Liver (tissue), 9 donors: ENCODE results near the gene TGM3. TPM values are rescaled to one million over a fixed set of nuclear protein-coding genes. Genes with fewer than 3 reads are reported as not detected.

Experiments
- DNase-seq: peaks from one replicate; pipeline ENCODE4 v3.0.0-alpha.2; 2017; ENCODE audit warnings: low spot score
- H3K27ac ChIP-seq, 2 donors: one replicate each; pipeline ENCODE4 v1.7.0; 2013; ENCODE audit warnings: inconsistent platforms in 2 of 2, low read length in 2 of 2, control low read depth in 1 of 2, low read depth in 1 of 2, mild to moderate bottlenecking in 1 of 2
- H3K27me3 ChIP-seq, 4 donors: one replicate each; pipeline versions ENCODE4 v1.6.1 to v1.7.0; 2013; ENCODE audit warnings: low read length in 3 of 4, inconsistent platforms in 1 of 4, mild to moderate bottlenecking in 1 of 4, moderate library complexity in 1 of 4; ENCODE audit not compliant: control insufficient read depth in 4 of 4, insufficient read depth in 4 of 4
- H3K36me3 ChIP-seq, 4 donors: one replicate each; pipeline versions ENCODE4 v1.6.1 to v1.7.0; 2013; ENCODE audit warnings: low read length in 3 of 4, mild to moderate bottlenecking in 3 of 4, low read depth in 1 of 4, moderate library complexity in 1 of 4; ENCODE audit not compliant: control insufficient read depth in 4 of 4, insufficient read depth in 3 of 4
- H3K4me1 ChIP-seq, 4 donors: one replicate each; pipeline versions ENCODE4 v1.6.1 to v1.7.0; 2013; ENCODE audit warnings: low read length in 3 of 4, mild to moderate bottlenecking in 3 of 4, moderate library complexity in 1 of 4; ENCODE audit not compliant: control insufficient read depth in 4 of 4, insufficient read depth in 4 of 4
- H3K4me3 ChIP-seq, 3 donors: one replicate each; pipeline versions ENCODE4 v1.6.1 to v1.7.0; 2013; ENCODE audit warnings: low read length in 3 of 3, control low read depth in 1 of 3, low read depth in 1 of 3, mild to moderate bottlenecking in 1 of 3
- H3K9ac ChIP-seq, 2 donors: one replicate each; pipeline ENCODE4 v1.7.0; 2013; ENCODE audit warnings: low read length in 2 of 2, mild to moderate bottlenecking in 2 of 2, moderate library complexity in 2 of 2, control low read depth in 1 of 2, low read depth in 1 of 2
- H3K9me3 ChIP-seq, 4 donors: one replicate each; pipeline versions ENCODE4 v1.6.1 to v1.7.0; 2013; ENCODE audit warnings: low read length in 3 of 4; ENCODE audit not compliant: control insufficient read depth in 4 of 4
- ATF3 ChIP-seq: IDR thresholded peaks from 2 replicates; pipeline ENCODE4 v1.6.1; 2016; ENCODE audit warnings: antibody characterized with exemption
- CTCF ChIP-seq: fragments of 150-350 bp; IDR thresholded peaks from 2 replicates; pipeline ENCODE4 v1.5.1; 2017; ENCODE audit warnings: improper control_type of control experiment, low read depth, low read length; ENCODE audit not compliant: missing input control
- EGR1 ChIP-seq, 2 donors: IDR thresholded peaks; 2 replicates each; pipeline ENCODE4 v1.6.1; 2016 to 2018; ENCODE audit warnings: antibody characterized with exemption in 2 of 2, low read depth in 2 of 2
- FOXA1 ChIP-seq: IDR thresholded peaks from 2 replicates; pipeline ENCODE4 v1.6.1; 2016; ENCODE audit warnings: antibody characterized with exemption
- FOXA2 ChIP-seq: IDR thresholded peaks from 2 replicates; pipeline ENCODE4 v1.6.1; 2016; ENCODE audit warnings: antibody characterized with exemption
- GABPA ChIP-seq, 2 donors: IDR thresholded peaks in 1 of 2; conservative IDR thresholded peaks in 1 of 2; 2 replicates each; pipeline ENCODE4 v1.6.1; 2016; ENCODE audit warnings: antibody characterized with exemption in 2 of 2, mild to moderate bottlenecking in 1 of 2, moderate library complexity in 1 of 2
- HNF4A ChIP-seq, 2 donors: conservative IDR thresholded peaks; 2 replicates each; pipeline ENCODE4 v1.6.1; 2016; ENCODE audit warnings: antibody characterized with exemption in 2 of 2, mild to moderate bottlenecking in 2 of 2
- HNF4G ChIP-seq: IDR thresholded peaks from 2 replicates; pipeline ENCODE4 v1.6.1; 2016; ENCODE audit warnings: antibody characterized with exemption
- JUND ChIP-seq, 2 donors: IDR thresholded peaks; 2 replicates each; pipeline ENCODE4 v1.6.1; 2016; ENCODE audit warnings: antibody characterized with exemption in 2 of 2
- NR2F2 ChIP-seq: IDR thresholded peaks from 2 replicates; pipeline ENCODE4 v1.6.1; 2016; ENCODE audit warnings: antibody characterized with exemption
- RAD21 ChIP-seq, 2 donors: IDR thresholded peaks; 2 replicates each; pipeline ENCODE4 v1.6.1; 2016; ENCODE audit warnings: antibody characterized with exemption in 2 of 2, mild to moderate bottlenecking in 2 of 2
- REST ChIP-seq: IDR thresholded peaks from 2 replicates; pipeline ENCODE4 v1.6.1; 2016; ENCODE audit warnings: antibody characterized with exemption, mild to moderate bottlenecking
- RXRA ChIP-seq, 2 donors: IDR thresholded peaks; 2 replicates each; pipeline ENCODE4 v1.6.1; 2017 to 2018; ENCODE audit warnings: antibody characterized with exemption in 2 of 2, mild to moderate bottlenecking in 1 of 2
- SP1 ChIP-seq: IDR thresholded peaks from 2 replicates; pipeline ENCODE4 v1.6.1; 2018; ENCODE audit warnings: antibody characterized with exemption, mild to moderate bottlenecking
- TAF1 ChIP-seq: conservative IDR thresholded peaks from 2 replicates; pipeline ENCODE4 v1.6.1; 2016; ENCODE audit warnings: antibody characterized with exemption, mild to moderate bottlenecking
- YY1 ChIP-seq: IDR thresholded peaks from 2 replicates; pipeline ENCODE4 v1.6.1; 2016; ENCODE audit warnings: antibody characterized with exemption, mild to moderate bottlenecking
- ZBTB33 ChIP-seq: IDR thresholded peaks from 2 replicates; pipeline ENCODE4 v1.6.1; 2016; ENCODE audit warnings: antibody characterized with exemption
- WGBS: extraction: QIAGEN DNeasy Blood & Tissue Kit; methylation state at CpG from one replicate; pipeline ENCODE4 v1.1.7; 2013; 5-methylcytosine and 5-hydroxymethylcytosine counted together
- polyA plus RNA-seq, 2 donors: library from polyadenylated mRNA; stranded (reverse) in 1 of 2; unstranded in 1 of 2; fragments of 200-250 nt in 1 of 2; fragments of >200 nt in 1 of 2; fragmentation: Nextera tagmentation in 1 of 2; extraction: Ambion mirVana in 1 of 2; gene quantifications; one replicate each; pipeline versions ENCODE4 v1.2.1 to v1.2.3, GENCODE V29; 2013 to 2015
- total RNA-seq, 2 donors: library from RNA; depleted of rRNA; stranded (reverse); fragments of >200 nt; gene quantifications; one replicate each; pipeline ENCODE4 v1.2.3, GENCODE V29; 2014
- donor health status: healthy.
- donor health status: healthy.
- donor health status: healthy.
- donor health status: healthy.
- donor health status: healthy.

TGM3 gene
- total and polyA plus RNA-seq, 4 donors = 0.05 to 0.28 (median 0.08) TPM; not detected in 1

- peaks cover 0 to 6% (median 3%) of the 10 kb centered on the region in 4 donors for H3K27me3 ChIP-seq
- peaks cover 0 to 5% (median under 1%) of the 10 kb centered on the region in 4 donors for H3K9me3 ChIP-seq
- no peak overlapping the region for H3K9ac ChIP-seq
- TF ChIP-seq YY1 = no peak
- TF ChIP-seq GABPA (IDR thresholded peaks at IDR 0.05 in 1 of 2, conservative IDR thresholded peaks at IDR 0.05 in 1 of 2) = no peak
- TF ChIP-seq SP1 = no peak
- no peak for TF ChIP-seq HNF4G
- TF ChIP-seq RAD21 (IDR thresholded peaks at IDR 0.05) = no peak
- no peak for TF ChIP-seq JUND (IDR thresholded peaks at IDR 0.05)
- no peak for TF ChIP-seq NR2F2
- TF ChIP-seq HNF4A (conservative IDR thresholded peaks at IDR 0.05) = no peak
- no peak for TF ChIP-seq TAF1
- no peak for TF ChIP-seq FOXA1
- TF ChIP-seq EGR1 (IDR thresholded peaks at IDR 0.05; ENCODE audit: low read depth in 2 of 2) = no peak
- no peak for TF ChIP-seq FOXA2
- no peak for TF ChIP-seq CTCF
- no peak for TF ChIP-seq REST
- TF ChIP-seq ATF3 = no peak
- no peak overlapping the region for H3K27ac ChIP-seq
- no peak overlapping the region for H3K4me3 ChIP-seq
- DNase-seq = no peak
- H3K36me3 ChIP-seq = no peaks in the 10 kb centered on the region
- H3K4me1 ChIP-seq = no peaks in the 10 kb centered on the region
Observed at GRCh38 chr20:2373098-2373497, 77.3 kb downstream of the TGM3 start.

GRCh38 chr20:2374346-2375125 is 78.7 kb downstream of the TGM3 start:
- Histone ChIP-seq H3K4me1 (no peaks in the 10 kb centered on the region), H3K9ac (no peak overlapping the region), H3K36me3 (no peaks in the 10 kb centered on the region), H3K27me3 (peaks cover 0 to 6% (median 1%) of the 10 kb centered on the region in 4 donors), H3K9me3 (no peaks in the 10 kb centered on the region), H3K27ac (no peak overlapping the region), H3K4me3 (no peak overlapping the region)
- 85% methylated on average over 9 of the region's 9 CpGs for WGBS
- TF ChIP-seq ZBTB33 (no peak), SP1 (no peak), RXRA (IDR thresholded peaks at IDR 0.05) (no peak), ATF3 (no peak), HNF4A (conservative IDR thresholded peaks at IDR 0.05) (no peak)
- no peak for DNase-seq
